ENCODE results near the gene REC8.
A peak's percentile ranks its signal among the peaks of the same experiment; 100 is the strongest.

The REC8 gene

GRCh38 chr14:24189460-24189859, 17.6 kb downstream of the REC8 start:
- H3K4me1 Mint-ChIP-seq: peaks cover 51% of the 10 kb centered on the region
- peaks cover 10% of the 10 kb centered on the region for H3K27me3 Mint-ChIP-seq (ENCODE audit: low read depth, poor library complexity)
- peak overlapping the region; percentile 89 for H3K4me3 Mint-ChIP-seq
- DNase-seq: no peak
- H3K36me3 Mint-ChIP-seq (ENCODE audit: low read depth): peaks cover 45% of the 10 kb centered on the region
- peak overlapping the region; percentile 7 for H3K27ac Mint-ChIP-seq
- no peak for TF ChIP-seq CTCF (IDR thresholded peaks at IDR 0.05)
- no peaks in the 10 kb centered on the region for H3K9me3 Mint-ChIP-seq

- peaks cover 57% of the 10 kb centered on the region for H3K4me1 Mint-ChIP-seq
- H3K9me3 Mint-ChIP-seq: no peaks in the 10 kb centered on the region
- peaks cover 10% of the 10 kb centered on the region for H3K27me3 Mint-ChIP-seq (ENCODE audit: low read depth, poor library complexity)
- H3K4me3 Mint-ChIP-seq: no peak overlapping the region
- no peak for TF ChIP-seq CTCF (IDR thresholded peaks at IDR 0.05)
- no peak overlapping the region for H3K27ac Mint-ChIP-seq
- peaks cover 49% of the 10 kb centered on the region for H3K36me3 Mint-ChIP-seq (ENCODE audit: low read depth)
- no peak for DNase-seq
These were observed 18.5 kb downstream of the REC8 start for GRCh38 chr14:24190416-24190815.

GRCh38 chr14:24192933-24193332, 21.1 kb downstream of the REC8 start:
- H3K36me3 Mint-ChIP-seq (ENCODE audit: low read depth): peaks cover 41% of the 10 kb centered on the region
- DNase-seq: no peak
- no peak for TF ChIP-seq CTCF (IDR thresholded peaks at IDR 0.05)
- H3K4me3 Mint-ChIP-seq: no peak overlapping the region
- H3K4me1 Mint-ChIP-seq: peaks cover 60% of the 10 kb centered on the region
- peaks cover 5% of the 10 kb centered on the region for H3K27me3 Mint-ChIP-seq (ENCODE audit: low read depth, poor library complexity)
- H3K27ac Mint-ChIP-seq: peak overlapping the region; percentile 54
- no peaks in the 10 kb centered on the region for H3K9me3 Mint-ChIP-seq

- Mint-ChIP-seq H3K27ac (no peak overlapping the region), H3K4me1 (peaks cover 57% of the 10 kb centered on the region), H3K36me3 (ENCODE audit: low read depth) (peaks cover 52% of the 10 kb centered on the region), H3K4me3 (peak overlapping the region; percentile 94), H3K27me3 (ENCODE audit: low read depth, poor library complexity) (peaks cover 4% of the 10 kb centered on the region), H3K9me3 (no peaks in the 10 kb centered on the region)
- DNase-seq: no peak
- TF ChIP-seq CTCF (IDR thresholded peaks at IDR 0.05): no peak
These were observed 22.4 kb downstream of the REC8 start for GRCh38 chr14:24194186-24194872.

- Mint-ChIP-seq H3K4me1 (peaks cover 54% of the 10 kb centered on the region), H3K9me3 (peaks cover 1% of the 10 kb centered on the region), H3K27ac (no peak overlapping the region), H3K36me3 (ENCODE audit: low read depth) (peaks cover 56% of the 10 kb centered on the region), H3K4me3 (peak overlapping the region; percentile 94), H3K27me3 (ENCODE audit: low read depth, poor library complexity) (peaks cover 4% of the 10 kb centered on the region)
- no peak for TF ChIP-seq CTCF (IDR thresholded peaks at IDR 0.05)
- no peak for DNase-seq
These were observed 22.9 kb downstream of the REC8 start for GRCh38 chr14:24194873-24195185.

Measured in nephron progenitor cell (in vitro differentiated cells).